Panc1 (cell line): Measurements from ENCODE around the gene IBTK. TPM values are rescaled to one million over a fixed set of nuclear protein-coding genes. Genes with fewer than 3 reads are reported as not detected.

Experiments used
- ATAC-seq: fragments of 200-7000 bp; cut with Tn5 transposase; 2 replicates; pipeline ENCODE4 v1.9.1; 2020; ENCODE audit warnings: mild to moderate bottlenecking, moderate library complexity
- BruUV-seq: library from RNA; stranded (reverse); fragments of 400-500 nt; replicated peaks from 2 replicates; lab custom pipeline; 2021; lab: Mats Ljungman, UMichigan
- CTCF ChIA-PET: fragments of 300-600 bp; sonication (Branson Sonifier 250); formaldehyde crosslinking; loops from one replicate; lab custom pipeline; 2022; ENCODE audit warnings: antibody characterized with exemption; lab: Charles Lee
- POLR2A ChIA-PET: fragments of 300-600 bp; sonication (Branson Sonifier 250); formaldehyde crosslinking; loops from one replicate; lab custom pipeline; 2022; ENCODE audit warnings: antibody characterized with exemption; lab: Charles Lee
- DNase-seq: peaks from one replicate; pipeline ENCODE4 v3.0.0-alpha.2; 2010; ENCODE audit warnings: low read depth, low spot score
- H3K27ac ChIP-seq: 2 replicates; pipeline ENCODE4 v1.5.1; 2011; ENCODE audit warnings: mild to moderate bottlenecking, low read length, inconsistent platforms
- H3K27me3 ChIP-seq: fragments of 200-500 bp; sonication (Bioruptor generic); 2 replicates; pipeline ENCODE4 v1.6.0; 2014; ENCODE audit warnings: low read length, inconsistent platforms; ENCODE audit not compliant: control insufficient read depth, insufficient read depth
- H3K36me3 ChIP-seq: fragments of 200-500 bp; sonication (Bioruptor generic); 2 replicates; pipeline ENCODE4 v1.5.1; 2014; ENCODE audit warnings: inconsistent platforms, mild to moderate bottlenecking, low read length, moderate library complexity; ENCODE audit not compliant: control insufficient read depth, insufficient read depth
- H3K4me1 ChIP-seq: 2 replicates; pipeline ENCODE4 v1.5.1; 2011; ENCODE audit warnings: inconsistent platforms, mild to moderate bottlenecking, low read length, moderate library complexity; ENCODE audit not compliant: control insufficient read depth, insufficient read depth
- H3K4me3 ChIP-seq, 2 experiments: 2 replicates each; pipeline ENCODE4 v1.5.1; 2011 to 2012; ENCODE audit warnings: low read depth in 2 of 2, low read length in 2 of 2, mild to moderate bottlenecking in 2 of 2, inconsistent platforms in 1 of 2, moderate library complexity in 1 of 2
- H3K9me3 ChIP-seq: fragments of 200-500 bp; sonication (Bioruptor generic); 2 replicates; pipeline ENCODE4 v1.5.1; 2014; ENCODE audit warnings: low read depth, mild to moderate bottlenecking, inconsistent platforms, low read length, moderate library complexity; ENCODE audit not compliant: control insufficient read depth, insufficient read depth
- POLR2AphosphoS5 ChIP-seq: IDR thresholded peaks from 2 replicates; pipeline ENCODE4 v1.6.1; 2012; ENCODE audit warnings: mild to moderate bottlenecking, low read depth, low read length, moderate library complexity
- SIN3A ChIP-seq: IDR thresholded peaks from 2 replicates; pipeline ENCODE4 v1.6.1; 2012; ENCODE audit warnings: low read depth, mild to moderate bottlenecking, low read length, moderate library complexity, borderline replicate concordance; ENCODE audit not compliant: insufficient read depth
- TCF7L2 ChIP-seq: IDR thresholded peaks from 2 replicates; pipeline ENCODE4 v1.6.1; 2011; ENCODE audit warnings: mild to moderate bottlenecking, low read depth, low read length, inconsistent platforms
- in situ Hi-C: cut with HindIII; loops from 2 replicates; pipeline ENCODE4 v1.10.0; 2016; ENCODE audit warnings: low sequenced_read_pairs, low pct_unique_long_range_greater_than_20kb
- intact Hi-C: fragments of 100-400 bp; cut with micrococcal nuclease; formaldehyde crosslinking; loops from one replicate; pipeline ENCODE4 v1.10.0; 2022; ENCODE audit not compliant: unreplicated experiment
- total RNA-seq: library from RNA; stranded (reverse); gene quantifications from one replicate; pipeline ENCODE4 v1.2.1, GENCODE V29; 2021; ENCODE audit not compliant: unreplicated experiment
- TF ChIP-seq, protein P1 (sequence below), 2 experiments: IDR thresholded peaks; 2 replicates each; pipeline ENCODE4 v1.6.1; 2011 to 2012; ENCODE audit warnings: low read depth in 2 of 2, control low read depth in 1 of 2, low read length in 1 of 2, mild to moderate bottlenecking in 1 of 2, moderate library complexity in 1 of 2; ENCODE audit not compliant: insufficient read depth in 1 of 2
- TF ChIP-seq, protein P2 (sequence below): fragments of 450-650 bp; IDR thresholded peaks from 2 replicates; pipeline ENCODE4 v1.5.1; 2017; ENCODE audit warnings: mild to moderate bottlenecking

IBTK gene
- total RNA-seq, 1 experiment from 2014 or later, result 73.2 TPM

DNA sequence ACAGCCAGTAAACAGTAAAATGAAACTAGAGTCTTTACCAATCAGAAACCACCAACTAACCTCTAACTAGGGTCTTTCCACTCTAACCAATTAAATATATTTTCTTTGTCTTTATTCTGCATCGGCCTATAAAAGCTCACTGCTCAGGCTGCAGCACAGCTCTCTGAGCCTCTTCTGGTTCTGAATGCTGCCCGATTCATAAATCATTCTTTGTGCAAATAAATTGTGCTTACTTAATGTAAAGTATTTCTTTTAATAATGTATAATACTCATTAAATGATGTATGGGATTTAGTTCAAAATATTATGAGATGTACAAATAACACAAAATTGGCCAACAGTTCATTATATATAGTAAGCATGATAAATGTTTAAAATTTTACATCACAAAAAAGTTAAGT lies 7.9 kb downstream of the IBTK start:
- Histone ChIP-seq H3K4me3 (no peak overlapping the region), H3K27ac (no peak overlapping the region), H3K27me3 (no peaks in the 10 kb centered on the region), H3K4me1 (peaks cover 23% of the 10 kb centered on the region), H3K36me3 (peaks cover 8% of the 10 kb centered on the region; the same call in 1 of the 2 replicates), H3K9me3 (no peaks in the 10 kb centered on the region)
- ChIA-PET POLR2A (interaction anchor here (0.6 kb wide), 1 partner anchor 11 kb away, joined by 3 read pairs; no protein-coding TSS in a partner anchor), CTCF (no interaction called here)
- in situ Hi-C loops (no loop called here), intact Hi-C loops (no loop called here)
- TF ChIP-seq SIN3A (no peak), POLR2AphosphoS5 (no peak)
- TF ChIP-seq, protein P1, sequence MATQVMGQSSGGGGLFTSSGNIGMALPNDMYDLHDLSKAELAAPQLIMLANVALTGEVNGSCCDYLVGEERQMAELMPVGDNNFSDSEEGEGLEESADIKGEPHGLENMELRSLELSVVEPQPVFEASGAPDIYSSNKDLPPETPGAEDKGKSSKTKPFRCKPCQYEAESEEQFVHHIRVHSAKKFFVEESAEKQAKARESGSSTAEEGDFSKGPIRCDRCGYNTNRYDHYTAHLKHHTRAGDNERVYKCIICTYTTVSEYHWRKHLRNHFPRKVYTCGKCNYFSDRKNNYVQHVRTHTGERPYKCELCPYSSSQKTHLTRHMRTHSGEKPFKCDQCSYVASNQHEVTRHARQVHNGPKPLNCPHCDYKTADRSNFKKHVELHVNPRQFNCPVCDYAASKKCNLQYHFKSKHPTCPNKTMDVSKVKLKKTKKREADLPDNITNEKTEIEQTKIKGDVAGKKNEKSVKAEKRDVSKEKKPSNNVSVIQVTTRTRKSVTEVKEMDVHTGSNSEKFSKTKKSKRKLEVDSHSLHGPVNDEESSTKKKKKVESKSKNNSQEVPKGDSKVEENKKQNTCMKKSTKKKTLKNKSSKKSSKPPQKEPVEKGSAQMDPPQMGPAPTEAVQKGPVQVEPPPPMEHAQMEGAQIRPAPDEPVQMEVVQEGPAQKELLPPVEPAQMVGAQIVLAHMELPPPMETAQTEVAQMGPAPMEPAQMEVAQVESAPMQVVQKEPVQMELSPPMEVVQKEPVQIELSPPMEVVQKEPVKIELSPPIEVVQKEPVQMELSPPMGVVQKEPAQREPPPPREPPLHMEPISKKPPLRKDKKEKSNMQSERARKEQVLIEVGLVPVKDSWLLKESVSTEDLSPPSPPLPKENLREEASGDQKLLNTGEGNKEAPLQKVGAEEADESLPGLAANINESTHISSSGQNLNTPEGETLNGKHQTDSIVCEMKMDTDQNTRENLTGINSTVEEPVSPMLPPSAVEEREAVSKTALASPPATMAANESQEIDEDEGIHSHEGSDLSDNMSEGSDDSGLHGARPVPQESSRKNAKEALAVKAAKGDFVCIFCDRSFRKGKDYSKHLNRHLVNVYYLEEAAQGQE (IDR thresholded peaks at IDR 0.05; ENCODE audit: insufficient read depth in 1 of 2, low read depth in 2 of 2, low read length in 1 of 2), result no peak
- DNase-seq (no peak), ATAC-seq (no peak)
- no TSS peak for BruUV-seq

DNA sequence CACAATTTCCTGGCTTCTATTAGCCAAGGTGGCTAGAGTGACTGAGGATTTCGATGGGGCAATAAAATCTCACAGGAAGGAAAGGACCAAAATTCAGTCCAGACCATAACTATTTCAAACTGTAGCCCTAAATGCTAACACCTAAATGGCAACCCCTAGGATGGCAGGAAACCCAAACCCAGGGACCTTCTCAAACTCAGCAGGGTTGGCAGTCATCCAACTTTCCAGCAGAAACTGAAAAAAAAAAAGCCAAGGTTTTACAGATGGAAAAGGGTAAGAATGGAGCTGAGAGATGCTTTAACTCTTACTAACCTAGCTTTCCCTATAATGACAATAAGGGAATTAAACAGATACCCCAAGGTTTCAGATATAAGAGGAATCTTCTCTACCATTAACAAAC lies 10.5 kb downstream of the IBTK start:
- peaks cover 11% of the 10 kb centered on the region for H3K36me3 ChIP-seq
- H3K4me3 ChIP-seq, result no peak overlapping the region
- in situ Hi-C loops, result no loop called here
- TF ChIP-seq, protein P1 (IDR thresholded peaks at IDR 0.05; ENCODE audit: insufficient read depth in 1 of 2, low read depth in 2 of 2, low read length in 1 of 2), result no peak
- TF ChIP-seq, protein P2, sequence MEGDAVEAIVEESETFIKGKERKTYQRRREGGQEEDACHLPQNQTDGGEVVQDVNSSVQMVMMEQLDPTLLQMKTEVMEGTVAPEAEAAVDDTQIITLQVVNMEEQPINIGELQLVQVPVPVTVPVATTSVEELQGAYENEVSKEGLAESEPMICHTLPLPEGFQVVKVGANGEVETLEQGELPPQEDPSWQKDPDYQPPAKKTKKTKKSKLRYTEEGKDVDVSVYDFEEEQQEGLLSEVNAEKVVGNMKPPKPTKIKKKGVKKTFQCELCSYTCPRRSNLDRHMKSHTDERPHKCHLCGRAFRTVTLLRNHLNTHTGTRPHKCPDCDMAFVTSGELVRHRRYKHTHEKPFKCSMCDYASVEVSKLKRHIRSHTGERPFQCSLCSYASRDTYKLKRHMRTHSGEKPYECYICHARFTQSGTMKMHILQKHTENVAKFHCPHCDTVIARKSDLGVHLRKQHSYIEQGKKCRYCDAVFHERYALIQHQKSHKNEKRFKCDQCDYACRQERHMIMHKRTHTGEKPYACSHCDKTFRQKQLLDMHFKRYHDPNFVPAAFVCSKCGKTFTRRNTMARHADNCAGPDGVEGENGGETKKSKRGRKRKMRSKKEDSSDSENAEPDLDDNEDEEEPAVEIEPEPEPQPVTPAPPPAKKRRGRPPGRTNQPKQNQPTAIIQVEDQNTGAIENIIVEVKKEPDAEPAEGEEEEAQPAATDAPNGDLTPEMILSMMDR, result no peak
- TF ChIP-seq SIN3A, result no peak
- TF ChIP-seq TCF7L2, result no peak
- no peak for TF ChIP-seq POLR2AphosphoS5
- H3K27ac ChIP-seq, result no peak overlapping the region
- no peaks in the 10 kb centered on the region for H3K27me3 ChIP-seq
- POLR2A ChIA-PET, result no interaction called here
- ATAC-seq (no peak), DNase-seq (no peak)
- BruUV-seq, result no TSS peak
- peaks cover 16% of the 10 kb centered on the region for H3K4me1 ChIP-seq
- CTCF ChIA-PET, result no interaction called here
- intact Hi-C loops, result no loop called here
- no peaks in the 10 kb centered on the region for H3K9me3 ChIP-seq
